HepG2 (cell line): Measurements from ENCODE around the gene HLF. TPM values are rescaled to one million over a fixed set of nuclear protein-coding genes. Genes with fewer than 3 reads are reported as not detected.

Experiments used
- AGO1 ChIP-seq: fragments of 200-400 bp; formaldehyde crosslinking; IDR thresholded peaks from 2 replicates; pipeline ENCODE4 v1.6.1; 2017; ENCODE audit warnings: mild to moderate bottlenecking, low read depth, low read length, moderate library complexity; ENCODE audit not compliant: poor library complexity, severe bottlenecking
- CCAR2 ChIP-seq: fragments of 200-400 bp; formaldehyde crosslinking; optimal IDR thresholded peaks from 2 replicates; pipeline ENCODE3; 2018; ENCODE audit warnings: low read depth, mild to moderate bottlenecking, low read length, moderate library complexity
- E2F5 ChIP-seq: sonication (generic); formaldehyde crosslinking; conservative IDR thresholded peaks from 2 replicates; pipeline ENCODE4 v1.4.0; 2020; ENCODE audit warnings: missing genetic modification reagents
- ETV5 ChIP-seq: IDR thresholded peaks from 2 replicates; pipeline ENCODE4 v1.6.1; 2018; ENCODE audit warnings: missing biosample characterization, missing genetic modification reagents, inconsistent platforms, borderline replicate concordance
- HNF1A ChIP-seq, 2 experiments: sonication (generic) in 1 of 2; formaldehyde crosslinking in 1 of 2; IDR thresholded peaks; 2 replicates each; pipeline versions ENCODE4 v1.4.0 to v1.6.1; 2016 to 2020; ENCODE audit warnings: borderline replicate concordance in 1 of 2, low read depth in 1 of 2, mild to moderate bottlenecking in 1 of 2, missing genetic modification reagents in 1 of 2
- POLR2AphosphoS2 ChIP-seq: IDR thresholded peaks from 2 replicates; pipeline ENCODE4 v1.6.1; 2011; ENCODE audit warnings: low read depth, low read length, improper control_type of control experiment
- RELA ChIP-seq: sonication (generic); formaldehyde crosslinking; IDR thresholded peaks from 2 replicates; pipeline ENCODE4 v1.4.0; 2020; ENCODE audit warnings: missing genetic modification reagents
- SPEN ChIP-seq: sonication (generic); formaldehyde crosslinking; IDR thresholded peaks from 2 replicates; pipeline ENCODE4 v1.5.1; 2020; ENCODE audit warnings: low read depth, mild to moderate bottlenecking, missing genetic modification reagents
- TAF1 ChIP-seq: sonication (generic); formaldehyde crosslinking; IDR thresholded peaks from 2 replicates; pipeline ENCODE4 v1.4.0; 2020; ENCODE audit warnings: missing genetic modification reagents
- YEATS4 ChIP-seq: sonication (generic); formaldehyde crosslinking; IDR thresholded peaks from 2 replicates; pipeline ENCODE4 v1.4.0; 2020; ENCODE audit warnings: missing genetic modification reagents, borderline replicate concordance
- ZBTB43 ChIP-seq: sonication (generic); formaldehyde crosslinking; conservative IDR thresholded peaks from 2 replicates; pipeline ENCODE4 v1.4.0; 2020; ENCODE audit warnings: missing genetic modification reagents
- ZNF318 ChIP-seq: sonication (generic); formaldehyde crosslinking; IDR thresholded peaks from 2 replicates; pipeline ENCODE4 v1.4.0; 2020; ENCODE audit warnings: mild to moderate bottlenecking, missing genetic modification reagents
- ZNF496 ChIP-seq: sonication (generic); formaldehyde crosslinking; IDR thresholded peaks from 2 replicates; pipeline ENCODE4 v1.8.1; 2023; ENCODE audit warnings: mild to moderate bottlenecking, moderate library complexity, missing genetic modification reagents; ENCODE audit not compliant: insufficient replicate concordance
- ZNF530 ChIP-seq: sonication (generic); formaldehyde crosslinking; IDR thresholded peaks from 2 replicates; pipeline ENCODE4 v1.5.0; 2020; ENCODE audit warnings: low read depth, mild to moderate bottlenecking, missing genetic modification reagents
- ZNF766 ChIP-seq: sonication (generic); formaldehyde crosslinking; IDR thresholded peaks from 2 replicates; pipeline ENCODE4 v1.5.0; 2020; ENCODE audit warnings: missing genetic modification reagents, borderline replicate concordance
- polyA plus RNA-seq, 8 experiments: library from polyadenylated mRNA; depleted of rRNA in 3 of 8; stranded (reverse) in 7 of 8; unstranded in 1 of 8; fragments of >200 nt; fragmentation: Illumina TruSeq in 4 of 8; extraction: Trizol in 4 of 8; gene quantifications; 2 replicates each; pipeline versions ENCODE4 v1.2.1 to v1.2.3, GENCODE V29; 2011 to 2016; ENCODE audit warnings: low read depth in 4 of 8, missing spikeins in 1 of 8, mixed read lengths in 1 of 8; ENCODE audit not compliant: insufficient read depth in 1 of 8
- total RNA-seq, 5 experiments: library from RNA; depleted of rRNA; stranded (reverse); fragments of >200 nt; fragmentation: Illumina TruSeq; extraction: Trizol; gene quantifications; 2 replicates each; pipeline ENCODE4 v1.2.3, GENCODE V29; 2016; ENCODE audit warnings: low read depth in 1 of 5

Gene HLF
- total and polyA plus RNA-seq, 2 of the 13 experiments (the other 11 are each of a cell fraction or from before 2014, with no cell fraction given), result 202 to 346 TPM

GRCh38 chr17:55345132-55345531 lies 80.4 kb downstream of the HLF start (continued):
- no peak for TF ChIP-seq RELA (CRISPR knock-in tag)
- no peak for TF ChIP-seq TAF1
- TF ChIP-seq HNF1A (IDR thresholded peaks at IDR 0.05; ENCODE audit: low read depth), result 0 out of 2 replicates have a peak, but pooled peaks have one; percentile 9
- TF ChIP-seq HNF1A (CRISPR knock-in tag; IDR thresholded peaks at IDR 0.05; ENCODE audit: borderline replicate concordance), result no peak
- no peak for TF ChIP-seq ZNF318
- no peak for TF ChIP-seq CCAR2
- TF ChIP-seq ZBTB43 (CRISPR knock-in tag), result no peak
- TF ChIP-seq ZNF530 (CRISPR knock-in tag), result no peak
- no peak for TF ChIP-seq ZNF496 (CRISPR knock-in tag)
- no peak for TF ChIP-seq E2F5 (CRISPR knock-in tag)
- TF ChIP-seq ZNF766 (CRISPR knock-in tag), result no peak
- TF ChIP-seq YEATS4 (CRISPR knock-in tag), result no peak
- no peak for TF ChIP-seq SPEN (CRISPR knock-in tag)
- no peak for TF ChIP-seq POLR2AphosphoS2
- TF ChIP-seq ETV5 (CRISPR knock-in tag), result peak; percentile 55; the same call in 1 of the 2 replicates
- no peak for TF ChIP-seq AGO1
